ENCODE data around the gene UBP1.
"Not testable (repeated sequence)": the region's sequence is repeated elsewhere in the genome, so short reads cannot be mapped to it uniquely, and the experiment has no call there.

UBP1 gene

DNA sequence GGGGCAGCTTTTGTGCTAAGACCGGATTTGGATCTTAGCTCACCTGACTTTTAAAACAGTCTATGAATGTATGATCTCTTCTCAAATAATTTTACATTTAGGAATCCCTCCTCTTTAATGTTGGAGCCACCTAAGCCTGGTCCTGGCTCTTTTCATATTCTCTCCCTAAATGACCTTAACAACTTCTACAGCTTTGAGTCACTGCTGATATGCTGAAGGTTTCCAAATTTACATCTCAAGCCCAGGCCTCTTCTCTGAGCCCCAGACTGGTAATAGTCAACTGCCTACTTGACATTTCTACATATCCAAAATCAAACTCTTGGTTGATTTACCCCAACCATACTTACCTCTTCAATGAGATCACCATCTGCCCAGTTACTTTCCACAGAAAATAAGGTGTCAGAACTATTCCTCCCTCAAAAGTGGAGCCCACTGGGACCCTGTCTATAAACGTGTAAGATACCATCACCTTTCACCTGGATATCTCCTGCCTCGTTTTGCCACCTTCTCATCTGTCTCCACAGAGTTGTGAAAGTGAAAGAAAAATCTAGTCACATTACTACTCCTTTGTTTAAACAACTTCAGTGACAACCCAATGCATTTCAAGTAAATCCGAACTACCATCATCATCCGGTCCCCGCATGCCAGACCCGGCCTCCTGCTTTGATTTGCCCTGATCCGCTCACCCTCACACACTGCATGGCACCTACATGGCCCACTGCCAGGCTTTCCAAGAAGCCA lies 48.8 kb downstream of the UBP1 start:
- no peak for DNase-seq (ENCODE audit: low read depth, low spot score)

DNA sequence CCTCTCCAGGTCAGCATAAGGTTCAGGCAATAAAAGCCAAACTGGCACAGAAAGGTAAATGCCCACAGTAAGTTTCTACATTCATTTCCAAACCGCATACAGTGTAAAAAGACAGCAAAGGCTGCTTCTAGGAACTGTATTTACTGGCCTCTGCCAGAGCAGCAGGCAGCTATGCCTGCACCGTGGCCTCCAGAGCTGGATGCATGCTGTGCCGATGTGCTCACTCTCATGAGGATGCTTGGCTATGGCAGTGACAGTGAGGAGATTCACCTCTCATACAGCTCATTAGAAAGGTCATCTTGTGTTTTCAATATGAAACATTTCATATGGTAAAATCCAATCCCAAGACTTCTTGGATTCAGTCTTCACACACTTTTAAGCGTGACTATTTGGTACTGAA lies 50.3 kb downstream of the UBP1 start:
- DNase-seq (ENCODE audit: low read depth, low spot score) = no peak

DNA sequence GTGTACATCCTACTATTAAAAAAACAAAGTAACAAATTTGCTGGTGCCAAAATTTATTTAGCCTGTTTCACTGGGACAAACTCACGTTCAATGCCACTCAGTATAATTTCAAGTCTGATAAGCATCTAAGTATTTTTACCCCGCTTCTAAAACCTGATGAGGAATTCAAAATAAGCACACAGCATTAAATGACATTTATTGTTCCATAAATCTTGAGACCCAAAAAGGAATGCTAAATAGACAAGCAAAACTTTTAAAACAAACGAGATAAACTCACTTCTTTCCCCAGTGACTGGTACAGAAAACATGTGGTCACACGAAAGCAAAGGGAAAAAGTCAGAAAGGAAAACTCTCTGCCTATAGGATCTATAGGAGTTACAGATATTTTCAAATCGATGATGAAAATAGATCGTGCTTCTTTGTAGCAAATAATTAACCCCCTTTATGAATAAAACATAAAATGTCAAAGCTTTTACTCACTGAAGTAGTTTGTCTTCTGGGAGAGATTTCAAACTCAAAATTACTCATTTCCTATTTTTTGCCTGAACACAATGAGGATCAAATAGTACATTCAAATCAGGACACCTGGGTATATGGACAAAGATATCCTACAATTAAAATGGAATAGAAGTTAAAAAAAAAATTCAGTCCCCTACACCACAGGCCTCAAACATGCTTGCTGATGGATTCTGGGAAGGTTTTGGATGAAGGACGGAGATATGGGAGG lies 51.7 kb downstream of the UBP1 start:
- no peak for DNase-seq (ENCODE audit: low read depth, low spot score)

DNA sequence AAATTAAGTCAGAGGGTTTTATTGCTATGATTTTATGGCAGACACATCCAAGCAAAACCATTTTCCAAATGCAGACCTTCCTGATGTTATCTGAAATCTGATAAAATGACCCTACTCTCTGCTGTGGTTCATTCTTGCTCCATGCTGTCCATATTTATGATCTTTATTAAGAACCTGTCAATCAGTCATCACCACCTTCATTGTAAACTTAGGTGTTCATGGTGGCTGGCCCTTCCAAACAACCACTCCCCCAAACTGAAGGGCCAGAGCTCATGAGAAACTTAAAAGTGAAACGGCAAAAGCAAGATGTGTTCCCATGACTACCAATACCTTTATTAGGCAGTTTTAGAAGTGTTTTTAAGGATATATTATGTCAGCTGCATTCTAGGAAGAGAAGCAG lies 53.6 kb downstream of the UBP1 start:
- no peak for DNase-seq (ENCODE audit: low read depth, low spot score)

DNA sequence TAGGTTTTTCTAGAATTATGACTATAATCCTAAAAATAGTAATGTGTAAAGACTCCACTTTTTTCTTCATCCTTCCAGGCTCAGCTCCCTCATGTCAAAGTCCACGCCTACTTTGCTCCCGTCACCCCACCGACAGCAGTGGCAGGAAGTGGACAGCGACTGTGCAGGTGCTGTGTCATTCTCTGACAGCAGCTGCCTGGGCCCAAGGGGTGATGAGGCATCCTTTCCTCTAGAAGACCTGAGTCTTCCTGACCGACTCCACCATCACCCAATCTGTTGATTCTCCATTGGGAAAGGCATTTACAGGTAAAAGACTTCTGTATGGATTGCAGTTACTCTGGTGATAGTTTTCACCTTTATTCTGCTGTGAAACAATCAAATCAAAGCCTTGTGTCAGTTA lies 54.8 kb downstream of the UBP1 start:
- no peak for DNase-seq (ENCODE audit: low read depth, low spot score)

DNA sequence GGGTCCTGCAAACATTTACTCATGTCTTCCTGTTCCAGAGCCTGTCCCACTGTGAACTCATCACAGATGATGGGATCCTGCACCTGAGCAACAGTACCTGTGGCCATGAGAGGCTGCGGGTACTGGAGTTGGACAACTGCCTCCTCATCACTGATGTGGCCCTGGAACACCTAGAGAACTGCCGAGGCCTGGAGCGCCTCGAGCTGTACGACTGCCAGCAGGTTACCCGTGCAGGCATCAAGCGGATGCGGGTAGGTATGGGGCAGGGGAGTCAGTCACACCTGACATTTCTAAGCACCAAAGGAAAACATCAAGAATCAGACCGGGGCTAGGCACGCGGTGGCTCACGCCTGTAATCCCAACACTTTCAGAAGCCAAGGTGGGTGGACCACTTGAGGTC lies 56.3 kb downstream of the UBP1 start:
- DNase-seq (ENCODE audit: low read depth, low spot score) = no peak

DNA sequence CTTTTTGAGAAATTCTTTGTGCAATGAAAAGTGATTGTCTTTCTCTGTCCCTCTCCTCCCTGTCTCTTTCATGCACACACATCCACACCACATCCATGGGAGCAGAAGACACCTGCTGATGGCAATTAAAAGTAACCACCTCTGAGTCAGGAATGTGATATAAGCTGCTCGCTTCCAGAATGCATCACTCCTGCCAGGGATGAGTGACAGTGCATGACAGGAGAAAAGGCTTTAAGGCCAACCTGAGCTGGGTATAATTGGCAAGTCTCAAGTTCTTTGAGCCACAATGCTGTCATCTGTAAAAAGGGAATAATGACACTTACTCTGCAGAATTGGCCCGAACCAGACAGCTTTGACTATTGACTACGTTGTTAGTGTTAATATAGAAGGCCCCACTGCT lies 59.6 kb downstream of the UBP1 start:
- no peak for DNase-seq (ENCODE audit: low read depth, low spot score)

DNA sequence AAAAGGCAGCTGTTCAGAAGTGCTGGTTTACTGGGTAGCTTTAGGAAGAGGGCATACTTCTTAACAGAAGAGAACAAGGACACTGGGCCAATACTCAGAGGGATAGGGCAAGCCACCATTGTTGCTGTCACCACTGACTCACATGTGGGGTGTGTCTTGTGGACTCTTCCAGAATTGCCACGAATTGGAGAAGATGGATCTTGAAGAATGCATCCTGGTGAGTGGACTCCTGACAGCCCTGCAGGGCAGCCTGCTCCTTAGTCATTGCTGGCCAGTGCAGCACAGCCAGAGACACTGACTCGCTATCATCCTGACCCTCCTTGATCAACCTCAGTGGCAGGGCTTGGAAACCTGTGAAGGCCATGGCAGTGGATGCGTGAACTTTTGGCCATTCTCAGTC lies 62.3 kb downstream of the UBP1 start:
- no peak for DNase-seq (ENCODE audit: low read depth, low spot score)

DNA sequence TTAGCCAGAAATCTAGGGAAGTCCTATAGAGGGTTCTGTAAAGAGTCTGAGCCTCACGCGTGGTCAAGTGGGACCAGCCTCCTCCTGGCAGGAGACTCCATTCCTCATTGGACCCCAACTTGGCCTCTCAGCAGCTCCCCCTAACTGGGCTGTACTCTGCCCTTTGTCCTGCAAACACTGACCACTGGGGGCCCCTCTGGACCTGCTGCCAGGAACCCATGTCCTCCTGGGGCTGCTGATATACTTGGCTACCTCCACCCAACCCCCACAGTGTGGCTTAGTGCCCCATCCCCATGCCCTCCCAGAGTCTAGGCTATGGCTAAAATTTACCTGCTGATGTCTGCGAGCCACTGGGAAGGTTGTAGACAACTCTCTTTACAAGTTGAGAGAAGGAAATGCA lies 62.7 kb downstream of the UBP1 start:
- DNase-seq (ENCODE audit: low read depth, low spot score) = no peak

DNA sequence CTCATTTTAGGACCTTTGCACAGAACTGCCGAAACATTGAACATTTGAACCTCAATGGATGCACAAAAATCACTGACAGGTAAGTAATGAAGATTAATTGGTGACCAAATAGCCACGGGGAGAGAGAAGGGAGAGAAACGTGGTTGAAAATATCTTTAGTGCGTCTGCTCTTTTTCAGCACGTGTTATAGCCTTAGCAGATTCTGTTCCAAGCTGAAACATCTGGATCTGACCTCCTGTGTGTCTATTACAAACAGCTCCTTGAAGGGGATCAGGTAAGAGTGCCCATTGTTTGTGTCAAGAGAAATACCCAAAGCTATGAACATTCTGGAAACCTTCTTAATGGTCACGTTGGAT lies 67.1 kb downstream of the UBP1 start:
- no peak for DNase-seq (ENCODE audit: low read depth, low spot score)

DNA sequence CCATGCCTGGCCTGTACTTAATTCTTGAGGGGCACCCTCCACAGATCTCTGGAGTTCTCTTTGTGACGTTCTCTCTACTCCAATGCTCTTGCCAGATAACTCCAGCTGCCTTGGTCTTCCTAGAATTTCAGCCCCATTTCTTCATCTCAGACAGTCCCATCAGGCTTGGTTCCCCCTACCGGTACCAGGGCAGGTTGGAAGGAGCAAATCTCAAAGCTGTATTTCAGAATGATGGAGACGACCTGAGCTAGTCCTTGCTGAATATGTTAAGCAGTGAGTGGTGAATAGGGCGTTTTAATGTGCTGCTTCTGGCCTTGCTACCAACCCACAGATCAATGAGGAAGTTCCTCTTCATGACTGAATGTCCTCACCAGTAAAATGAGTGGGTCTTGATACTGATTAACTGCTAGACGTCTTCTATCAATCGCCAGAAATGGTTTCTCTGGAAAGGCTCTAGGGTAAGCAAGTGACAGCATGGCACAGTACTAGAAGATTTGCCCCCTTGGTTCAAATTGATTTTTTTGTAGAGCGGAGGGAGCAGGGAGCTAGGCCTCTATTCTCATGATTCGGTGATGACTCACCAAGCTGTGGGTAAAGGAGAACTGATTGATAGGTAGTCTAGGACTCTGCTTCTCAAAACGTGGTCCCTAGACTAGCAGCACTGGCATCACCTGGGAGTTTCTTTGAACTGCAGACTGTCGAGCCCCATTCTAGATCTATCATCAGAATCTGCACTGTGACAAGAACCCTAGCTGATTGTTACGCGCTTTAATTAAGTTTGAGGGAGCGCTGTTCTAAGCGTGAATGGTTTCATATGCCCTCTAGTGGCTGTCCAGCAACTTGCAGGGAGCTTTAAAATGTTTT lies 67.8 kb downstream of the UBP1 start:
- no peak for DNase-seq (ENCODE audit: low read depth, low spot score)

DNA sequence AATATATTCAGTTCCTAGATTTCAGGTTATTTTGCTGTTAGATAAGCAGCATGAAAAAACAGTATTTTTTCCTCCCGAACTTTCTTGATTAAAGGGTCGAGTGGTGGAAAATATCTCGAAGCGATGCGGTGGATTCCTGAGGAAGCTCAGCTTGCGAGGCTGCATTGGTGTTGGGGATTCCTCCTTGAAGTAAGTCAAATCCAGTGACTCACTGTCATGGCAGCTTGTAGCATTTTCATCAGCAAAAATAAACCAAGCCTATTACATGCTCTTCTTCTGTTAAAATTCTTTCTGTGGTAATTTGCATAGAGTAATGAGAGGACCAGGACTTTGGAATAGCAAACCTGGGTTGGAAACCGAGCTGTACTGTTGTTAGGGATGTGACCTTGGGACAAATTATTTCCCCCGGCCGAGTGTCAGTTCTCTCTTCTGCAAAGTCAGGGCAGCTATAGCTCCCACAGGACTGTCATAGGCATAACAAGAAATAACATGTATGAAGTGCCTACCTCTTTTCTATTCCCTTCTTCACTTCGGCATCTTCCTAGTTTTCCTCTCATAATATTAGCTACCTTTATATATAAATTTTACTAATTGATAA lies 75.6 kb downstream of the UBP1 start:
- no peak for DNase-seq (ENCODE audit: low read depth, low spot score)

DNA sequence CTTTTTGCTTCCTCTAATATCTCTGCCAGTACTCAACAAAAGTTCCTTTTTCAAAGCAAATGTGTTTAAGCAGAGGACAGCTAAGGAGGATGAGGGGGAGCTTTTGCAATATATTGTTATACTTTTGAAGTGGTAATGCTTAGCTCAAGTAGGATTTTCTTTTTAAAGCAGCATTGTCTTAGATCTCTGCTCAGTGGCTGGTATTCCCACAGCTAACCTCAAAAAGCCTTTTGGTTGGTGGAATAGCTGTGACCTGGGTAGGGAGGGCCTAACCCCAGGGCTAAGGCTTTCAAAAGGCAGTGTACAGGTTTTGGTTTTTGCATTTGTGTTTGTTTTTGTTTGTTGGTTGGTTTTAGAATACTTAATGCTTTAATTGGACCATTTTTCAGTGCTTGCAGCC lies 76.1 kb downstream of the UBP1 start:
- no peak for DNase-seq (ENCODE audit: low read depth, low spot score)

DNA sequence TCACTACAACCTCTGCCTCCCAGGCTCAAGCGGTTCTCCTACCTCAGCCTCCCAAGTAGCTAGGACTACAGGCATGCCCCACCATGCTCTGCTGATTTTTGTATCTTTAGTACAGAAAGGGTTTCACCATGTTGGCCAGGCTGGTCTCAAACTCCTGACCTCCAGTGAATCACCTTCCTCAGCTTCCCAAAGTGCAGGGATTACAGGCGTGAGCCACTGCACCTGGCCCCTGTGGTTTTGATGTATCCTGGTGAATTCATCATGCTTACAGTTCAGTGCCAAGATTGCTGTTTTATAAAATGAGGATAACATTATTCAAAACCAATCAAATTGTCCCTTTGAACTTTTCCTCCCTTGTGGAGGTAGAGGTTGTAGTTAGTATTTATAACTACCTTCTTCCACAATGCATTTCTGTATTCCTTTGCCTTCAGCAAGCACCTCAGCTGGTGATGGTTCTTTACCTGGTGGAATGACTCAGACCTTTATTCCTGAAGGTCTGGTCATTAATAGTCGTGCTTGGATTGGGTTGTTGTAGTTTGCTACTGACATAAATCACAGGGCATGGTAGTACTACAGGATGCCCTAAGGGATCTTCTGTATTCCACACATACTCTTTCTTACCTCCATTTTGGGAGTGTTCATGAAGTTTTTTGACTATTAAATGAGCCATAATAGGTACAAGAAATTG lies 76.9 kb downstream of the UBP1 start:
- no peak for DNase-seq (ENCODE audit: low read depth, low spot score)

DNA sequence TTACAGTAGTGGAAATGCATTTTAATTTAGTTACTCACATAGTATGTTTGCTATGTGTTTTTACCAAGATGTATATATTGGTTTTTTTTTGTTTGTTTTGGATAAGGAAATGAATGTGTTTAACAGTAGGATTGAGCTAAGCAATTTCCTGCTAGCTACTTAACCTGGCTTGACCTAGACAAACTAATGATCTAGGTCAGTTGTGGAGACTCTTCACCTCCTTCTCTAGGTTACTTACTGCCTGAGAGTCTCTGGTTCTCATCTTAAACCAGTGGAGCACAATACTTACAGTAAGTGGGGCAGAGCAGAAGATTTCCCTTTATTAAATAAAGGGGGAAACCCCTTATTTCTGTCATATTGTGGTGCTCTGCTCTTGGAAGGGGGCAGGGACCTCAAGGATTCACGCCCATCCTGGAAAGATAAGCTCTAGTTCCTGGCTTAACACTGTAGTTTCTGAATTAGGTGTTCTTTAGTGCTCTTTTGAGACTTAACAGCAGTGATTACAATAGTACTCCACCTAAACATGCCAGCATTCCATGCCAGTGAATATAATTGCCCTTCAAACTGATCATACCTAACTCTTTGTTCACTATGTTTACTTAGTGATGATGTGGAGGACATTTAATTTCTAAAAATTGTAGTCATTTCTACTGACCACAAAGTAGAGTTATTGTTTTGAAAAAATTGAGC lies 79.9 kb downstream of the UBP1 start:
- no peak for DNase-seq (ENCODE audit: low read depth, low spot score)

DNA sequence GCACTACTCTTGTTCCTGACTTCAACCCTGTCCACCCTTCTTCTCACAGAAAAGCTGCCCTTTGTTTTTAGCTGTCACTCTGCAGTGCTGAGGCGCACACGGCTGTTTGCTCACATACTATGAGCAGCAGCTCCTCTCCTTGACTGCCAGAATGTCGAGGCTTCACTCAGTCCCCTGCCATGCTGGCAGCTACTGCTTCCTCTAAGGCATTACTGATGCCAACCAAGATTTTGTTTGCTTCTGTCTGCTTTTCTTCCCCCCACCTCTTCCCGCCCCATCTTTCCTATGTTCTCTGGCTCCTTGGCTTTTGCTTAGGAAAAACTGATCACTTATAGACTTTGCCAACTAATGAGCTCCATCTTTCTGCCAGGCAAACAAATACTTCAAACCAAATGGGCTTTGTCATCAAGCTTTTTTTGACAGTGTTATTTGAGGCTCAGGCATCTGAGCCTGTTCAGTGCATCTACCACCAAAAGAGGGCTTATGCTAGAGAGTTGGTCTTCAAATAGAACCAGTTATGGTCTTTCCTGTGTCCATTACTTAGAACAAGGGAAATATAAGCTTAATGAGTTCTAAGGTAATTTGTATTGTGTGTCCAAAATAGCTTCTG lies 81.9 kb downstream of the UBP1 start:
- no peak for DNase-seq (ENCODE audit: low read depth, low spot score)

DNA sequence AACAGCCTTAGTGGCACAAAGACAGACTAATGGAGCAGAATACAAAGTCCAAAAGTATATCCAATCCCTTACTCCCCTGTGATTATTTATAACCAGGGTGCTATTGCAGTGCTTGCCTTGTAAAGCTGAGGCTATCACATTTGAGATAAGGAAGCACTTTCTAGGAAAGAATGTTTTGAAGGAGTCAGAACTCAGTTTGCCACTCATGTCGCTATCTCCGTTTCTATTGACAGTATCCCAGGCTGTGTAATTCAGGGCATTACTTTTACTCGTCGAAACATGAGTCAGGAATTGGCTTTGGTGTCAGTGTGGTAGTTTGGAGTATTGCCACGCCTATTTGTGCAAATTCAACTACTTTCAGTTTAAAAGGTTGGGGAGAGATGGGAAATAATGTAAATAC lies 84.6 kb downstream of the UBP1 start:
- no peak for DNase-seq (ENCODE audit: low read depth, low spot score)

DNA sequence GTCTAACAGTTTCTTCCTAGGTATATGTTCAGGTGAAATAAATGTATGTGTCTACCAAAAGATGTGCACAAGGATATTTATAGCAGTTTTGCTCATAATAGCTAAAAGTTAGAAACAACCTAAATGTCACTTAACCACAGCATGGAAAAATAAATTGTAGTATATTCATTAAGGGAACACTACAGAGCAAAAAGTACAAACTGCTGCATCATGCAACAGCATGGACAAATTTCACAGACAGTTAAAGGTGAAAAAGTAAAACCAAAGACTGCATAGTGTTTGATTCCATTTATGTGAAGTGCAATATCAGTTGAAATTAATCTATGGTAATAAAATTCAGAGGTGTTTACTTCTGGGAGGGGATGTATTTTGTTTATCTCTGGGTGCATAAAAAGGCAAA lies 100.4 kb downstream of the UBP1 start:
- DNase-seq (ENCODE audit: low read depth, low spot score) = no peak

DNA sequence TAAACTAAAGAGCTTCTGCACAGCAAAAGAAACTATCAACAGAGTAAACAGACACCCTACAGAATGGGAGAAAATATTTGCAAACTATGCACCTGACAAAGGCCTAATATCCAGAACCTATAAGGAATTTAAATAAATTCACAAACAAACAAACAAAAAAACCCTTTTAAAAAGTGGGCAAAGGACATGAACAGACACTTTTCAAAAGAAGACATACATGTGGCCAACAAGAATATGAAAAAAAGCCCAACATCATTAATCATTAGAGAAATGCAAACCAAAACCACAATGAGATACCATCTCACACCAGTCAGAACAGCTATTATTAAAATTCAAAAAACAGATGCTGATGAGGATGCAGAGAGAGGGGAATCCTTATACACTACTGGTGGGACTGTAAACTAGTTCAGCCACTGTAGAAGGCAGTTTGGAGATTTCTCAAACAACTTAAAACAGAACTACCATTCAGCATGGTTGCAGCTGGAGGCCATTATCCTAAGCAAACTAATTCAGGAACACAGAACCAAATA lies 101.2 kb downstream of the UBP1 start:
- DNase-seq (ENCODE audit: low read depth, low spot score) = not testable (repeated sequence)
